Choroid plexus epithelial cell (primary cell): ENCODE measurements around the gene PDLIM1.
A peak's percentile ranks its signal among the peaks of the same experiment; 100 is the strongest.

Experiments used
- DNase-seq: peaks from one replicate; pipeline ENCODE4 v3.0.0-alpha.2; 2010; ENCODE audit warnings: low read depth
- H3K4me3 ChIP-seq: 2 replicates; pipeline ENCODE4 v1.5.1; 2011; ENCODE audit warnings: low read depth, mild to moderate bottlenecking, control low read depth, low read length, moderate library complexity
- CTCF ChIP-seq: conservative IDR thresholded peaks from 2 replicates; pipeline ENCODE4 v1.5.1; 2011; ENCODE audit warnings: low read depth, mild to moderate bottlenecking, control low read depth, inconsistent platforms, low read length, moderate library complexity

Gene PDLIM1

GRCh38 chr10:95300022-95300539 lies 9.3 kb upstream of the PDLIM1 start:
- no peak for DNase-seq
- H3K4me3 ChIP-seq = no peak overlapping the region
- no peak for TF ChIP-seq CTCF

- H3K4me3 ChIP-seq = no peak overlapping the region
- DNase-seq = no peak
- no peak for TF ChIP-seq CTCF
Observed at GRCh38 chr10:95297402-95297801, 6.6 kb upstream of the PDLIM1 start.

- no peak for TF ChIP-seq CTCF
- DNase-seq = no peak
- H3K4me3 ChIP-seq = no peak overlapping the region
Observed at GRCh38 chr10:95296764-95297163, 6.0 kb upstream of the PDLIM1 start.

GRCh38 chr10:95295031-95295755 lies 4.4 kb upstream of the PDLIM1 start:
- peak; percentile 75 for DNase-seq
- no peak for TF ChIP-seq CTCF
- peak overlapping the region; percentile 56 for H3K4me3 ChIP-seq

GRCh38 chr10:95293631-95294030 lies 2.8 kb upstream of the PDLIM1 start:
- TF ChIP-seq CTCF = no peak
- DNase-seq = no peak
- no peak overlapping the region for H3K4me3 ChIP-seq

GRCh38 chr10:95291365-95292039 lies 699 bp upstream of the PDLIM1 start:
- no peak for TF ChIP-seq CTCF
- H3K4me3 ChIP-seq = peak overlapping the region; percentile 95
- no peak for DNase-seq
